ENCODE measurements around the gene PRKAG3.

- TF ChIP-seq, protein P1, sequence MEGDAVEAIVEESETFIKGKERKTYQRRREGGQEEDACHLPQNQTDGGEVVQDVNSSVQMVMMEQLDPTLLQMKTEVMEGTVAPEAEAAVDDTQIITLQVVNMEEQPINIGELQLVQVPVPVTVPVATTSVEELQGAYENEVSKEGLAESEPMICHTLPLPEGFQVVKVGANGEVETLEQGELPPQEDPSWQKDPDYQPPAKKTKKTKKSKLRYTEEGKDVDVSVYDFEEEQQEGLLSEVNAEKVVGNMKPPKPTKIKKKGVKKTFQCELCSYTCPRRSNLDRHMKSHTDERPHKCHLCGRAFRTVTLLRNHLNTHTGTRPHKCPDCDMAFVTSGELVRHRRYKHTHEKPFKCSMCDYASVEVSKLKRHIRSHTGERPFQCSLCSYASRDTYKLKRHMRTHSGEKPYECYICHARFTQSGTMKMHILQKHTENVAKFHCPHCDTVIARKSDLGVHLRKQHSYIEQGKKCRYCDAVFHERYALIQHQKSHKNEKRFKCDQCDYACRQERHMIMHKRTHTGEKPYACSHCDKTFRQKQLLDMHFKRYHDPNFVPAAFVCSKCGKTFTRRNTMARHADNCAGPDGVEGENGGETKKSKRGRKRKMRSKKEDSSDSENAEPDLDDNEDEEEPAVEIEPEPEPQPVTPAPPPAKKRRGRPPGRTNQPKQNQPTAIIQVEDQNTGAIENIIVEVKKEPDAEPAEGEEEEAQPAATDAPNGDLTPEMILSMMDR (IDR thresholded peaks at IDR 0.05; ENCODE audit: insufficient read depth, low read length): no peak
- TF ChIP-seq GABPA (IDR thresholded peaks at IDR 0.05; ENCODE audit: low read depth): no peak
- no peak for TF ChIP-seq POLR2AphosphoS5 (IDR thresholded peaks at IDR 0.05; ENCODE audit: low read depth)
These were observed 24.7 kb upstream of the PRKAG3 start for GRCh38 chr2:218856167-218856895.
